Neutrophil (primary cell): ENCODE results near the gene YTHDC2.
A peak's percentile ranks its signal among the peaks of the same experiment; 100 is the strongest.

ENCODE experiments used
- H3K27ac ChIP-seq: fragments of 200-600 bp; sonication (generic); 2 replicates; pipeline ENCODE4 v1.5.1; 2016; ENCODE audit warnings: mild to moderate bottlenecking, moderate library complexity
- H3K27me3 ChIP-seq: fragments of 200-600 bp; sonication (generic); 2 replicates; pipeline ENCODE4 v1.6.0; 2016; ENCODE audit warnings: mild to moderate bottlenecking
- H3K36me3 ChIP-seq: fragments of 200-600 bp; sonication (generic); 2 replicates; pipeline ENCODE4 v1.5.1; 2017
- H3K4me1 ChIP-seq, 2 experiments: fragments of 200-600 bp in 1 of 2; sonication (generic) in 1 of 2; 1 replicate in 1 of 2; 2 replicates in 1 of 2; pipeline versions ENCODE4 v1.5.1 to v1.6.1; 2013 to 2016; ENCODE audit warnings: low read depth in 1 of 2, low read length in 1 of 2, mild to moderate bottlenecking in 1 of 2, moderate library complexity in 1 of 2; ENCODE audit not compliant: control insufficient read depth in 1 of 2, insufficient read depth in 1 of 2
- H3K4me3 ChIP-seq, 2 experiments: fragments of 200-600 bp in 1 of 2; sonication (generic) in 1 of 2; 1 replicate in 1 of 2; 2 replicates in 1 of 2; pipeline ENCODE4 v1.5.1; 2013 to 2016; ENCODE audit warnings: low read depth in 1 of 2, low read length in 1 of 2, mild to moderate bottlenecking in 1 of 2, moderate library complexity in 1 of 2
- H3K9me3 ChIP-seq: fragments of 200-600 bp; sonication (generic); 2 replicates; pipeline ENCODE4 v1.5.1; 2016
- CTCF ChIP-seq: fragments of 200-600 bp; sonication (generic); IDR thresholded peaks from 2 replicates; pipeline ENCODE4 v1.5.1; 2016; ENCODE audit warnings: antibody characterized with exemption

The YTHDC2 gene

GRCh38 chr5:113513384-113514288 lies at the start of gene YTHDC2:
Gene YTHDC2, plus strand, starts transcription at chr5:113513694. Its CDS starts 202 bp downstream, at chr5:113513896.
- Histone ChIP-seq H3K4me3 (peak within 1 kb of the TSS; percentile 62 to 71), H3K36me3 (no peaks in the 10 kb centered on the region)
- peak; percentile 13 for TF ChIP-seq CTCF

GRCh38 chr5:113474100-113474728 lies 39.3 kb upstream of the YTHDC2 start:
- no peak overlapping the region for H3K4me3 ChIP-seq
- H3K27ac ChIP-seq, result no peak overlapping the region
- H3K36me3 ChIP-seq, result no peaks in the 10 kb centered on the region
- H3K9me3 ChIP-seq, result no peaks in the 10 kb centered on the region
- no peak for TF ChIP-seq CTCF
- peaks cover 64% of the 10 kb centered on the region for H3K27me3 ChIP-seq
- no peaks in the 10 kb centered on the region for H3K4me1 ChIP-seq

More at GRCh38 chr5:113513384-113514288, at the start of gene YTHDC2:
- Histone ChIP-seq H3K27ac (peak within 1 kb of the TSS; percentile 85), H3K9me3 (no peaks in the 10 kb centered on the region), H3K27me3 (peaks cover 43% of the 10 kb centered on the region), H3K4me1 (peaks cover 8 to 9% of the 10 kb centered on the region in 2 experiments)

- no peak overlapping the region for H3K27ac ChIP-seq
- H3K36me3 ChIP-seq, result no peaks in the 10 kb centered on the region
- TF ChIP-seq CTCF, result no peak
- no peaks in the 10 kb centered on the region for H3K4me1 ChIP-seq
- H3K9me3 ChIP-seq, result no peaks in the 10 kb centered on the region
- no peak overlapping the region for H3K4me3 ChIP-seq
- peaks cover 95% of the 10 kb centered on the region for H3K27me3 ChIP-seq
Observed at GRCh38 chr5:113478691-113479090, 34.8 kb upstream of the YTHDC2 start.

- Histone ChIP-seq H3K27ac (no peak overlapping the region), H3K27me3 (peaks cover 95% of the 10 kb centered on the region), H3K36me3 (no peaks in the 10 kb centered on the region), H3K4me1 (no peaks in the 10 kb centered on the region), H3K9me3 (no peaks in the 10 kb centered on the region), H3K4me3 (no peak overlapping the region)
- no peak for TF ChIP-seq CTCF
Observed at GRCh38 chr5:113480243-113480642, 33.3 kb upstream of the YTHDC2 start.

- Histone ChIP-seq H3K36me3 (no peaks in the 10 kb centered on the region), H3K4me3 (no peak overlapping the region), H3K4me1 (peaks cover 4 to 9% of the 10 kb centered on the region in 2 experiments), H3K9me3 (no peaks in the 10 kb centered on the region), H3K27ac (no peak overlapping the region), H3K27me3 (peaks cover 97% of the 10 kb centered on the region)
- TF ChIP-seq CTCF, result no peak
Observed at GRCh38 chr5:113487416-113487780, 26.1 kb upstream of the YTHDC2 start.
